ENCODE data around the gene LCK. TPM values are rescaled to one million over a fixed set of nuclear protein-coding genes. Genes with fewer than 3 reads are reported as not detected.

LCK gene
- total and polyA plus RNA-seq, 2 donors (not counting 1 experiment from before 2014, with no cell fraction given): 22.3 to 23.8 TPM

- Histone ChIP-seq H3K36me3 (replicated peaks in 1 of 2; ENCODE audit: control extremely low read depth in 1 of 2, control insufficient read depth in 1 of 2, extremely low read depth in 1 of 2, insufficient read depth in 2 of 2, low read length in 1 of 2) (peaks cover 6 to 58% of the 10 kb centered on the region in 2 experiments), H3K27me3 (replicated peaks in 1 of 4; ENCODE audit: control extremely low read depth in 1 of 4, control insufficient read depth in 3 of 4, insufficient read depth in 4 of 4, low read length in 3 of 4) (no peaks in the 10 kb centered on the region), H3K9ac (ENCODE audit: low read length) (no peak overlapping the region), H3K9me3 (ENCODE audit: control extremely low read depth in 1 of 3, control insufficient read depth in 2 of 3, insufficient read depth in 1 of 3, low read length in 2 of 3) (peaks cover 0 to 3% (median 2%) of the 10 kb centered on the region in 3 donors), H3K4me2 (replicated peaks; ENCODE audit: low read depth, low read length, poor library complexity, severe bottlenecking) (no peak overlapping the region), H3K79me2 (ENCODE audit: control insufficient read depth, insufficient read depth, low read length) (peaks cover 96% of the 10 kb centered on the region), H3K4me1 (ENCODE audit: control insufficient read depth in 2 of 2, insufficient read depth in 2 of 2, low read length in 2 of 2) (peaks cover 28 to 29% of the 10 kb centered on the region in 2 donors), H3K4me3 (ENCODE audit: control extremely low read depth in 1 of 5, extremely low read depth in 1 of 5, insufficient read depth in 1 of 5, low read depth in 2 of 5, low read length in 4 of 5) (no peak overlapping the region), H4K20me1 (ENCODE audit: control insufficient read depth, insufficient read depth, low read length, poor library complexity, severe bottlenecking) (peaks cover 32% of the 10 kb centered on the region), H3K27ac (ENCODE audit: low read length in 2 of 2) (no peak overlapping the region), H2AFZ (ENCODE audit: insufficient read depth, low read depth, low read length, poor library complexity, severe bottlenecking) (no peak overlapping the region)
- WGBS (ENCODE audit: insufficient coverage): 100% methylated on average over 3 of the region's 3 CpGs
- Mint-ChIP-seq H3K4me1 (peaks cover 44% of the 10 kb centered on the region), H3K4me3 (no peak overlapping the region), H3K27ac (no peak overlapping the region), H3K9me3 (ENCODE audit: insufficient read depth) (peaks cover 2% of the 10 kb centered on the region), H3K27me3 (no peaks in the 10 kb centered on the region)
- TF ChIP-seq, protein P1, sequence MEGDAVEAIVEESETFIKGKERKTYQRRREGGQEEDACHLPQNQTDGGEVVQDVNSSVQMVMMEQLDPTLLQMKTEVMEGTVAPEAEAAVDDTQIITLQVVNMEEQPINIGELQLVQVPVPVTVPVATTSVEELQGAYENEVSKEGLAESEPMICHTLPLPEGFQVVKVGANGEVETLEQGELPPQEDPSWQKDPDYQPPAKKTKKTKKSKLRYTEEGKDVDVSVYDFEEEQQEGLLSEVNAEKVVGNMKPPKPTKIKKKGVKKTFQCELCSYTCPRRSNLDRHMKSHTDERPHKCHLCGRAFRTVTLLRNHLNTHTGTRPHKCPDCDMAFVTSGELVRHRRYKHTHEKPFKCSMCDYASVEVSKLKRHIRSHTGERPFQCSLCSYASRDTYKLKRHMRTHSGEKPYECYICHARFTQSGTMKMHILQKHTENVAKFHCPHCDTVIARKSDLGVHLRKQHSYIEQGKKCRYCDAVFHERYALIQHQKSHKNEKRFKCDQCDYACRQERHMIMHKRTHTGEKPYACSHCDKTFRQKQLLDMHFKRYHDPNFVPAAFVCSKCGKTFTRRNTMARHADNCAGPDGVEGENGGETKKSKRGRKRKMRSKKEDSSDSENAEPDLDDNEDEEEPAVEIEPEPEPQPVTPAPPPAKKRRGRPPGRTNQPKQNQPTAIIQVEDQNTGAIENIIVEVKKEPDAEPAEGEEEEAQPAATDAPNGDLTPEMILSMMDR (IDR thresholded peaks at IDR 0.05): no peak
- DNase-seq (no peak), ATAC-seq (ENCODE audit: low read depth) (no peak)
- ChIA-PET POLR2A (interaction anchor here (0.6 to 0.8 kb wide), 2 partner anchors 32 to 54 kb away, joined by 3 read pairs; partner anchors contain the start of gene MARCKSL1), CTCF (interaction anchor here (1.3 to 4.5 kb wide), 3 partner anchors 11 to 64 kb away, joined by 4 to 26 read pairs (median 8); partner anchors contain the start of gene HDAC1)
- intact Hi-C loops (cut with micrococcal nuclease): no loop called here
These were observed 53.0 kb downstream of the LCK start for GRCh38 chr1:32303997-32304622.

DNA sequence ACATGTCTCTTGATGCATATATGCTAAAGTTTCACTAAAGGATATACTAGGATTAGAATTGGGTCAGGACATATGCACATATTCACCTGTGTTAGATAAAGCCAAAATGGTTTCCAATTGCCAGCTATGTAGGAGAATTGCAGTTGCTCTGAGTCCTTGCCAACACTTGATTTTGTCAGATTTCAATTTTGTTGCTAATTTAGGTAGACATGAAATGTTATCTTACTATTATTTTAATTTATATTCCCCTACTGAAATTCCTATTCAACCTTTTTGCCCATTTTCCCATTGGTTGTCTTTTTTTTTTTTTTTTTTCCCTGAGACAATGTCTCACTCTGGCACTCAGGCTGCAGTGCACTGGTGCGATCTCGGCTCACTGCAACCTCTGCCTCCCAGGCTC lies 54.2 kb downstream of the LCK start:
- peaks cover 96% of the 10 kb centered on the region for H3K79me2 ChIP-seq (ENCODE audit: control insufficient read depth, insufficient read depth, low read length)
- ATAC-seq (ENCODE audit: low read depth): no peak

More for the DNA sequence above, 54.2 kb downstream of the LCK start:
- no peaks in the 10 kb centered on the region for H3K27me3 ChIP-seq (replicated peaks in 1 of 4; ENCODE audit: control extremely low read depth in 1 of 4, control insufficient read depth in 3 of 4, insufficient read depth in 4 of 4, low read length in 3 of 4)
- H4K20me1 ChIP-seq (ENCODE audit: control insufficient read depth, insufficient read depth, low read length, poor library complexity, severe bottlenecking): peaks cover 20% of the 10 kb centered on the region
- H3K4me3 Mint-ChIP-seq: no peak overlapping the region
- H3K27me3 Mint-ChIP-seq: no peaks in the 10 kb centered on the region
- peaks cover 8 to 60% of the 10 kb centered on the region in 2 experiments for H3K36me3 ChIP-seq (replicated peaks in 1 of 2; ENCODE audit: control extremely low read depth in 1 of 2, control insufficient read depth in 1 of 2, extremely low read depth in 1 of 2, insufficient read depth in 2 of 2, low read length in 1 of 2)
- intact Hi-C loops (cut with micrococcal nuclease): no loop called here
- peaks cover 0 to 3% (median 2%) of the 10 kb centered on the region in 3 donors for H3K9me3 ChIP-seq (ENCODE audit: control extremely low read depth in 1 of 3, control insufficient read depth in 2 of 3, insufficient read depth in 1 of 3, low read length in 2 of 3)
- H3K4me3 ChIP-seq (ENCODE audit: control extremely low read depth in 1 of 5, extremely low read depth in 1 of 5, insufficient read depth in 1 of 5, low read depth in 2 of 5, low read length in 4 of 5): no peak overlapping the region
- H3K9ac ChIP-seq (ENCODE audit: low read length): no peak overlapping the region
- TF ChIP-seq, protein P1 (IDR thresholded peaks at IDR 0.05): no peak
- no peak for TF ChIP-seq EZH2 (IDR thresholded peaks at IDR 0.05; ENCODE audit: borderline replicate concordance, insufficient read depth, low read depth, low read length, poor library complexity, severe bottlenecking)
- WGBS (ENCODE audit: insufficient coverage): no CpG with 5 or more reads among the region's 2 CpGs
- POLR2A ChIA-PET: no interaction called here
- H3K4me1 Mint-ChIP-seq: peaks cover 52% of the 10 kb centered on the region
- no peak for DNase-seq
- H3K27ac ChIP-seq (ENCODE audit: low read length in 2 of 2): peak overlapping the region in 1 of 2 donors; percentile 19
- H3K9me3 Mint-ChIP-seq (ENCODE audit: insufficient read depth): peaks cover 2% of the 10 kb centered on the region
- no peak overlapping the region for H3K27ac Mint-ChIP-seq
- no peak overlapping the region for H2AFZ ChIP-seq (ENCODE audit: insufficient read depth, low read depth, low read length, poor library complexity, severe bottlenecking)
- H3K4me1 ChIP-seq (ENCODE audit: control insufficient read depth in 2 of 2, insufficient read depth in 2 of 2, low read length in 2 of 2): peaks cover 34 to 37% of the 10 kb centered on the region in 2 donors
- CTCF ChIA-PET: interaction anchor here (0.7 to 4.5 kb wide), 3 partner anchors 10 to 65 kb away, joined by 3 to 26 read pairs (median 8); no protein-coding TSS in a partner anchor
- H3K4me2 ChIP-seq (replicated peaks; ENCODE audit: low read depth, low read length, poor library complexity, severe bottlenecking): no peak overlapping the region

Measured in B cell (primary cell).